Neural cell (in vitro differentiated cells): ENCODE measurements around the gene LRMDA. TPM values are rescaled to one million over a fixed set of nuclear protein-coding genes. Genes with fewer than 3 reads are reported as not detected.

ENCODE experiments used
- H2AFZ ChIP-seq: fragments of 200-600, 300-800 bp; sonication (generic), shearing (Covaris generic); 2 replicates; pipeline ENCODE4 v1.6.0; 2014; ENCODE audit warnings: low read depth, mild to moderate bottlenecking, antibody characterized with exemption, low read length, moderate library complexity
- H3F3A ChIP-seq: fragments of 200-600 bp; shearing (Covaris generic); 2 replicates; pipeline ENCODE4 v1.6.1; 2016; ENCODE audit warnings: mild to moderate bottlenecking, moderate library complexity, mixed read lengths, antibody characterized with exemption, low read length; ENCODE audit not compliant: insufficient read depth, poor library complexity, severe bottlenecking
- H3K27ac ChIP-seq: fragments of 200-600, 300-800 bp; sonication (generic), shearing (Covaris generic); 2 replicates; pipeline ENCODE4 v1.5.1; 2014; ENCODE audit warnings: mild to moderate bottlenecking, low read length, moderate library complexity
- H3K27me3 ChIP-seq: fragments of 300-800, 200-600 bp; sonication (generic), shearing (Covaris generic); 2 replicates; pipeline ENCODE4 v1.6.0; 2014; ENCODE audit warnings: mild to moderate bottlenecking, low read depth, low read length, moderate library complexity; ENCODE audit not compliant: insufficient read depth
- H3K36me3 ChIP-seq: fragments of 300-800, 200-600 bp; sonication (generic), shearing (Covaris generic); 2 replicates; pipeline ENCODE4 v1.5.1; 2014; ENCODE audit warnings: mild to moderate bottlenecking, antibody characterized with exemption, low read length, moderate library complexity; ENCODE audit not compliant: insufficient read depth
- H3K4me2 ChIP-seq: fragments of 300-800, 200-600 bp; sonication (generic), shearing (Covaris generic); 2 replicates; pipeline ENCODE4 v1.6.0; 2014; ENCODE audit warnings: mild to moderate bottlenecking, low read length
- H3K4me3 ChIP-seq: fragments of 300-800, 200-600 bp; sonication (generic), shearing (Covaris generic); 2 replicates; pipeline ENCODE4 v1.5.1; 2014; ENCODE audit warnings: mild to moderate bottlenecking, low read length, moderate library complexity
- H3K79me2 ChIP-seq: fragments of 200-600 bp; shearing (Covaris generic); replicated peaks from 2 replicates; pipeline ENCODE4 v1.6.0; 2014; ENCODE audit warnings: mild to moderate bottlenecking, low read length, moderate library complexity; ENCODE audit not compliant: insufficient read depth
- H3K9ac ChIP-seq: fragments of 300-800, 200-600 bp; sonication (generic), shearing (Covaris generic); 2 replicates; pipeline ENCODE4 v1.6.1; 2016; ENCODE audit warnings: mild to moderate bottlenecking, low read length, mixed read lengths
- H3K9me2 ChIP-seq: fragments of 200-600 bp; shearing (Covaris generic); 2 replicates; pipeline ENCODE4 v1.6.1; 2016; ENCODE audit warnings: mild to moderate bottlenecking, low read length, mixed read lengths; ENCODE audit not compliant: insufficient read depth
- H3K9me3 ChIP-seq: fragments of 200-600, 300-800 bp; sonication (generic), shearing (Covaris generic); 2 replicates; pipeline ENCODE4 v1.6.1; 2016; ENCODE audit warnings: mild to moderate bottlenecking, mixed run types, low read length, moderate library complexity, mixed read lengths
- H4K20me1 ChIP-seq: fragments of 200-600 bp; shearing (Covaris generic); 2 replicates; pipeline ENCODE4 v1.6.1; 2016; ENCODE audit warnings: mild to moderate bottlenecking, mixed run types; ENCODE audit not compliant: insufficient read depth
- CTCF ChIP-seq: fragments of 450-650 bp; IDR thresholded peaks from 2 replicates; pipeline ENCODE4 v1.5.1; 2014; ENCODE audit warnings: antibody characterized with exemption, mild to moderate bottlenecking, moderate library complexity; ENCODE audit not compliant: poor library complexity, severe bottlenecking
- EP300 ChIP-seq: fragments of 450-650 bp; conservative IDR thresholded peaks from 2 replicates; pipeline ENCODE4 v1.6.1; 2014; ENCODE audit warnings: antibody characterized with exemption, mild to moderate bottlenecking, moderate library complexity; ENCODE audit not compliant: poor library complexity, severe bottlenecking
- EZH2 ChIP-seq: fragments of 200-600, 300-800 bp; shearing (Covaris generic), sonication (generic); IDR thresholded peaks from 2 replicates; pipeline ENCODE4 v1.6.1; 2014; ENCODE audit warnings: antibody characterized with exemption, low read length, borderline replicate concordance, mild to moderate bottlenecking; ENCODE audit not compliant: insufficient read depth, poor library complexity, severe bottlenecking
- MXI1 ChIP-seq: fragments of 450-650 bp; conservative IDR thresholded peaks from 2 replicates; pipeline ENCODE4 v1.6.1; 2014; ENCODE audit warnings: antibody characterized with exemption, mild to moderate bottlenecking; ENCODE audit not compliant: poor library complexity, severe bottlenecking
- POLR2AphosphoS5 ChIP-seq: IDR thresholded peaks from 2 replicates; pipeline ENCODE4 v1.6.1; 2012
- RAD21 ChIP-seq: fragments of 450-650 bp; conservative IDR thresholded peaks from 2 replicates; pipeline ENCODE4 v1.6.1; 2014; ENCODE audit warnings: antibody characterized with exemption, mild to moderate bottlenecking, moderate library complexity
- SMC3 ChIP-seq: fragments of 450-650 bp; conservative IDR thresholded peaks from 2 replicates; pipeline ENCODE4 v1.6.1; 2014; ENCODE audit warnings: antibody characterized with exemption, mild to moderate bottlenecking, moderate library complexity; ENCODE audit not compliant: poor library complexity
- TAF1 ChIP-seq: IDR thresholded peaks from 2 replicates; pipeline ENCODE4 v1.6.1; 2012; ENCODE audit warnings: low read depth
- polyA plus RNA-seq: library from polyadenylated mRNA; depleted of rRNA; stranded (reverse); fragments of >200 nt; gene quantifications from 2 replicates; pipeline ENCODE4 v1.2.3, GENCODE V29; 2014
- TF ChIP-seq, protein P1 (sequence below): IDR thresholded peaks from 2 replicates; pipeline ENCODE4 v1.6.1; 2012; ENCODE audit warnings: borderline replicate concordance

The LRMDA gene
- polyA plus RNA-seq, 1 donor from 2014 or later, result 5.6 TPM

DNA sequence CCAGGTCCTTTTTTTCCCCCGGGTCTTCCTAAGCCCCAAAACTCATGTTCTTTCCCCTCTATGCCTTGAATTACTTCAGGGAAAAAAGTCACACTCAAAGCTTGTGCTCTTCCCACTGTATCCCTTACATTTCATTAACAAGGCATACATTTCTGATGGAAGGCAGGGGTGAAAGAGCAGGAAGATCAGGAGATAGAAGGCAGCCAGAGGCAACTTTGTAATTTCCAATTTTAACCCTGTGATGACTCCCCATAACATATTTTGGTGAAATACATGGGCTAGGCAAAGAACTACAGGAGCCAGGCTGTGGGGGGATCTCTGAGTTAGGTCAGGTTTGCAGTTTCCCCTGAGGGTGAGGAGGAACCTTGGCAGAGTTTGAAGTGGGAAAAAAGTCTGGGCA, 635.0 kb downstream of the LRMDA start:
- Histone ChIP-seq H3K27ac (no peak overlapping the region), H2AFZ (no peak overlapping the region), H3K4me3 (no peak overlapping the region), H3K27me3 (no peaks in the 10 kb centered on the region), H3K4me2 (no peak overlapping the region), H3K9me2 (no peaks in the 10 kb centered on the region), H3K9me3 (no peaks in the 10 kb centered on the region), H3K36me3 (no peaks in the 10 kb centered on the region), H3F3A (peaks cover under 1% of the 10 kb centered on the region), H3K9ac (no peak overlapping the region), H3K79me2 (no peaks in the 10 kb centered on the region), H4K20me1 (no peaks in the 10 kb centered on the region)
- TF ChIP-seq, protein P1, sequence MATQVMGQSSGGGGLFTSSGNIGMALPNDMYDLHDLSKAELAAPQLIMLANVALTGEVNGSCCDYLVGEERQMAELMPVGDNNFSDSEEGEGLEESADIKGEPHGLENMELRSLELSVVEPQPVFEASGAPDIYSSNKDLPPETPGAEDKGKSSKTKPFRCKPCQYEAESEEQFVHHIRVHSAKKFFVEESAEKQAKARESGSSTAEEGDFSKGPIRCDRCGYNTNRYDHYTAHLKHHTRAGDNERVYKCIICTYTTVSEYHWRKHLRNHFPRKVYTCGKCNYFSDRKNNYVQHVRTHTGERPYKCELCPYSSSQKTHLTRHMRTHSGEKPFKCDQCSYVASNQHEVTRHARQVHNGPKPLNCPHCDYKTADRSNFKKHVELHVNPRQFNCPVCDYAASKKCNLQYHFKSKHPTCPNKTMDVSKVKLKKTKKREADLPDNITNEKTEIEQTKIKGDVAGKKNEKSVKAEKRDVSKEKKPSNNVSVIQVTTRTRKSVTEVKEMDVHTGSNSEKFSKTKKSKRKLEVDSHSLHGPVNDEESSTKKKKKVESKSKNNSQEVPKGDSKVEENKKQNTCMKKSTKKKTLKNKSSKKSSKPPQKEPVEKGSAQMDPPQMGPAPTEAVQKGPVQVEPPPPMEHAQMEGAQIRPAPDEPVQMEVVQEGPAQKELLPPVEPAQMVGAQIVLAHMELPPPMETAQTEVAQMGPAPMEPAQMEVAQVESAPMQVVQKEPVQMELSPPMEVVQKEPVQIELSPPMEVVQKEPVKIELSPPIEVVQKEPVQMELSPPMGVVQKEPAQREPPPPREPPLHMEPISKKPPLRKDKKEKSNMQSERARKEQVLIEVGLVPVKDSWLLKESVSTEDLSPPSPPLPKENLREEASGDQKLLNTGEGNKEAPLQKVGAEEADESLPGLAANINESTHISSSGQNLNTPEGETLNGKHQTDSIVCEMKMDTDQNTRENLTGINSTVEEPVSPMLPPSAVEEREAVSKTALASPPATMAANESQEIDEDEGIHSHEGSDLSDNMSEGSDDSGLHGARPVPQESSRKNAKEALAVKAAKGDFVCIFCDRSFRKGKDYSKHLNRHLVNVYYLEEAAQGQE, result no peak
- TF ChIP-seq POLR2AphosphoS5 (no peak), CTCF (no peak), RAD21 (no peak), MXI1 (no peak), EP300 (no peak), EZH2 (no peak), SMC3 (no peak), TAF1 (no peak)

DNA sequence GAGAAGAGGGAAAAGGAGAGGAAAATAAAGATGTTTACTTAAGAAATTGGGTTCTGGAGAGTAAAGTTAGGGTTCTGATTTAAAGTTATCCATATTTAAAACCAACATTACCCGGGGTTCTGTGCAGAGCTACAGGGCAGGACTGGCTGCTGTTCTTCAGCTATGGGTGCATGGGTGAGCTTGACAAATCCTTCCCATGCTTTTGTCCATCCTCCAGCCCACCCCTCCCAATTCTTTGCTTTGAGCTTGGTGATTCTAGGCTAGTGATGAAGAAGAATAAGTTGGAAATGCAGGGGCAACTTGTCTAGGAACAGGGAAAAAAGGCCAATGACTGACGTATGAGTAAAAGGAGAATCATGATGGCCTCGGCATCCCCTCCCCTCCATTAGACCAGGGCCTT, 636.0 kb downstream of the LRMDA start:
- Histone ChIP-seq H4K20me1 (no peaks in the 10 kb centered on the region), H3K36me3 (no peaks in the 10 kb centered on the region), H3K27me3 (no peaks in the 10 kb centered on the region), H3K27ac (no peak overlapping the region), H3K9me3 (no peaks in the 10 kb centered on the region), H3K4me3 (no peak overlapping the region), H3F3A (no peaks in the 10 kb centered on the region), H3K4me2 (no peak overlapping the region), H3K9ac (no peak overlapping the region), H2AFZ (no peak overlapping the region), H3K9me2 (no peaks in the 10 kb centered on the region), H3K79me2 (no peaks in the 10 kb centered on the region)
- TF ChIP-seq EZH2, result no peak
- TF ChIP-seq RAD21, result no peak
- TF ChIP-seq CTCF, result no peak
- no peak for TF ChIP-seq MXI1
- no peak for TF ChIP-seq EP300
- no peak for TF ChIP-seq POLR2AphosphoS5
- TF ChIP-seq, protein P1, result no peak
- TF ChIP-seq SMC3, result no peak
- no peak for TF ChIP-seq TAF1
